DMS53 treated with DMSO at 0.1 percent for 48 hours (cell line): Measurements from ENCODE around the gene FIZ1.

Source experiments
- DNase-seq: peaks from one replicate; lab custom pipeline; 2025; ENCODE audit not compliant: unreplicated experiment; lab: John Stamatoyannopoulos, UW

The FIZ1 gene, protein sequence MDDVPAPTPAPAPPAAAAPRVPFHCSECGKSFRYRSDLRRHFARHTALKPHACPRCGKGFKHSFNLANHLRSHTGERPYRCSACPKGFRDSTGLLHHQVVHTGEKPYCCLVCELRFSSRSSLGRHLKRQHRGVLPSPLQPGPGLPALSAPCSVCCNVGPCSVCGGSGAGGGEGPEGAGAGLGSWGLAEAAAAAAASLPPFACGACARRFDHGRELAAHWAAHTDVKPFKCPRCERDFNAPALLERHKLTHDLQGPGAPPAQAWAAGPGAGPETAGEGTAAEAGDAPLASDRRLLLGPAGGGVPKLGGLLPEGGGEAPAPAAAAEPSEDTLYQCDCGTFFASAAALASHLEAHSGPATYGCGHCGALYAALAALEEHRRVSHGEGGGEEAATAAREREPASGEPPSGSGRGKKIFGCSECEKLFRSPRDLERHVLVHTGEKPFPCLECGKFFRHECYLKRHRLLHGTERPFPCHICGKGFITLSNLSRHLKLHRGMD

DNA sequence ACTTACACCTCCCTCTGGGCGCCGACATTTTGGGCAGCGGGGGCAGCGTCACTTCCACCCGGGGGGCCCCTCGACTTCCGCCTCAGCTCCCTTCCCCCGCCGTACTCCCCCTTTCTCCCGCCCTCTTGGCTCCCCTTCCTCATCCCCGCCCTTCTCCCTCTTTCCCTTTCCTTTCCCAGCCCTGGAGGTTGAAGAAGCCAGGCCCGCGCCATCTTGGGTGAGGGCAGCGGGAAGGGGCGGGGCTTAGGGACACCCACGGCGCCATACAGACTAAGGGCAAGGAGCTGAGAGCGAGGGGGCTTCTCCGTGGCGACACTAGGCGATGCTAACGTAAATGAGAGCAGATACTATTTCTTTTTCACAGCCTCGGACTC, at the start of gene FIZ1:
Gene FIZ1 (minus strand): TSS at position 50 of the 374 bp plus-strand sequence. CDS start 1,652 bp downstream, outside the sequence.
- peak; percentile 95 for DNase-seq

DNA sequence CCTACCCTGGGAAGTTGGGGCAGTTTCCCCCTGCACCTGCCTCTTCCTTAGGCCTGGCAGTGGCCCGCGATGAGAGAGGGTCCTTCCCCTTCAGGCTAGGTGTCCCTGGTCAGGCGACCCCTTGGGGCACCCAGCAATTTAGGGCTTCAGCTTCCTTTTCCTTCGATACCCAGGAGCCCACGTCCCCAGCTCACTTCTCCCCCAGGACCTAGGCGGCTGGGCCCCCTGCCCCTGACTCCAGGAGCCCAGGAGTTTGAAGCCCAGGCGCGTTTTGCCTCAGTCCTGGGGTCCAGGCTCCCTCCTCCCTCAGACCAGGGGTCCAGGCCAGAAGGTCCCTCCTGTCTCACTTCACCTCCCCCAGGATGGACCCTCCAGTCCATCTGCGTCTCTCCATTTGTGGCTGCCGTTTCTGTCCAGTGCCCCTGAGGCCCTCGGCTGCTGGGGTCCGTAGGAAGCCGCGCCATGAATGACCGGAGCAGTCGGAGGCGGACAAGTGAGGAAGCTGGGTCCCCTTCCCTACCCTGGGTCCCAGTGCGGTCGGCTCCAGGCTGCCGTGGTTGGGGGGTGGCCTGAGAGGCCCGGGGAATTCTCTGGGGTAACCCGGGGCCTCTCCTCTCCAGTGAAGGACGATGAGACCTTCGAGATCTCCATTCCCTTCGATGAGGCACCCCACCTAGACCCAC, 49.4 kb upstream of the FIZ1 start:
- DNase-seq = no peak

DNA sequence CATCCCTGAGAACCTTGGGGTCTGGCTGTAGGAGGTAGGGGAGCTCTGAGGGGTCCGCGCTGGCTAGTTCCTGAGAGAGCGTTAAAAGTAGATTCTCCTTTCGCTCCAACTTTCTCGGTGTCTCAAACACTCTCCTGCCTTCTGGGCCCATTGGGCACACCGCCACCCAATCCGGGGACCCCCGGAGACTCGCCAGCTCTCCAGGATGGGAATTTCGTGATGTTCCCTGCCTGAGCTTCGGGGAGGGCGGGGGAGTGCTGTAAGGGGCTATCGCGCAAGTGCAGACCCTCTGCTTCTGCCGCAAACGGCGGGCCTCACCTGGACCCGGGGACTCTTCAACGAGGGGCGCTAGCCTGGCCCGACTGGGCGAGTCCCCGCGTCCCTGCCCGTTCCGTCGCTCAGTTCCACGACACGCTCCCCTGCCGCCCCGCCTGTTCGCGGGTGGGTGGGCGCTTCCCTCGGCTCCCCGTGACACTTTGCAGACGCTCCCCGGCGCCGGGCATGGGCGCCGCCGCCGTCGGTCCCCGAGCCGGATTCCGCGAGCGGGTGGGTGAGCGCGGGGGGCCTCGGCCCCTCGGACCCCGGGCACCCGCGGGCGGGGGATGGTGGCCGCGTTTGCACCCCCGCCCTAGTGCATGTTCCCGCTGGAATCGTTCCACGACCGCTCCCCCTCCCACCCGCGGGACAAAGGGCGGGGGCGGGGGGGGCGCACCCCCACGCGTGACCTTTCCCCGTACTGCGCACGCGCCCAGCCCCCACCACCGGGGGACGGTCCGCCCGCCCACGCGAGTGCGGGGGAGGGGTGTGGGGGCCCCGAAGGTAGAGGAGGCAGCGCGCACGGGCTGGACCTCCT, 48.6 kb upstream of the FIZ1 start, which contains the start of gene CCDC106:
Gene CCDC106 (plus strand): TSS at position 481 of the 853 bp plus-strand sequence. CDS start 835 bp downstream, outside the sequence.
- peak; percentile 54 for DNase-seq

DNA sequence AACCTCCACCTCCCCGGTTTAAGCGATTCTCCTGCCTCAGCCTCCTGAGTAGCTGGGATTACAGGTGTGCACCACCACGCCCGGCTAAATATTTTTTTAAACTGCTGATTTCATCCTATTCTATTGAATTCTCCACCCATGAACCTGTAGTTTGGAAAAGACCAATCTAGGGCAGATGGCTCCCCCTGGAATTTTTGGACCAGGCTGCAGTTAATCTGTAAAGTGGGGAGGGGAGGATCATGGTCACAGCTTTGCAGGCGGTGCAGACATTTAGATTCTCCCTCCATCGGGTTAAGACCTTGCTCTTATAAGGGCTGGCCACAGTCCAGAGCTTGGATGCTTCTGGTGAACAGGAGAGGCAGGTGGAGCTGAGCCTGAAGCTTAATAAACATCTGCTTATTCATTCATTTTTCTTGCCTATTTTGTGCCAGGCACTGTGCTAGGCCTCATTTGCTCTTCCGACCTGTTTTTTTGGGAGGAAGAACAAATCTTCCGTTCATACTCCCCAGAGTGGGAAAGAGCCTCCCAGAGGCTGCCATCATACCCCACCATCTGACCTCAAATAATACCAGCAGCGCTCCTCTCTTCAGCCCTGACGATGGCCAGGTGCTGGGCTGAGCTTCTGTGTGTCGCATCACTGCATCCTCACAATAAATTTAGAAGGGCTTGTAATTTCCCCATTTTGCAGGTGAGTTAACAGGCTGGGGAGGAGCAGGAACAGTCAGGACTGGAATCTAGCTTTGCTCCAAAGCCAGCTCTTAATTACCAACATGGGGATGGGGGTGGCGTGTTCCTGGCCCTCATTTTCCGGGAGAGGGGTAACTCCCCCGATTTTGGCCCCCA, 47.8 kb upstream of the FIZ1 start:
- peak; percentile 24 for DNase-seq

DNA sequence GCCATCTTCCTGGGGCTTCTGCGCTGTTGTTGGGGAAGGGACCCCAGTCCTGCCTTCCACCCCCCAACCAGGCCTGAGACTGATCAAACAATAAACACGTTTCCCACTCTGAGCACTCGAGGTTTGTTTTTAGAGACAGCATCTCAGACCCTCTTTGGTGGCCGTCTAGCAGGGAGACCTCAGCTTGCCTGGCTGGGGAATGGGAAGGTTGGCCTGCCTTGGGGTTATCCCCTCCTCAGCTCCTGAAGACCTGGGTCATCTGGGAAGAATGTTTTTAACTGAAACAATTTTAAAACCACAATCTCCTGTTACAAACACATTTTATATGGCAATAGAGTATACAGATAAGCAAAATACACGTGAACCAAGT, 46.2 kb upstream of the FIZ1 start:
- DNase-seq = no peak

DNA sequence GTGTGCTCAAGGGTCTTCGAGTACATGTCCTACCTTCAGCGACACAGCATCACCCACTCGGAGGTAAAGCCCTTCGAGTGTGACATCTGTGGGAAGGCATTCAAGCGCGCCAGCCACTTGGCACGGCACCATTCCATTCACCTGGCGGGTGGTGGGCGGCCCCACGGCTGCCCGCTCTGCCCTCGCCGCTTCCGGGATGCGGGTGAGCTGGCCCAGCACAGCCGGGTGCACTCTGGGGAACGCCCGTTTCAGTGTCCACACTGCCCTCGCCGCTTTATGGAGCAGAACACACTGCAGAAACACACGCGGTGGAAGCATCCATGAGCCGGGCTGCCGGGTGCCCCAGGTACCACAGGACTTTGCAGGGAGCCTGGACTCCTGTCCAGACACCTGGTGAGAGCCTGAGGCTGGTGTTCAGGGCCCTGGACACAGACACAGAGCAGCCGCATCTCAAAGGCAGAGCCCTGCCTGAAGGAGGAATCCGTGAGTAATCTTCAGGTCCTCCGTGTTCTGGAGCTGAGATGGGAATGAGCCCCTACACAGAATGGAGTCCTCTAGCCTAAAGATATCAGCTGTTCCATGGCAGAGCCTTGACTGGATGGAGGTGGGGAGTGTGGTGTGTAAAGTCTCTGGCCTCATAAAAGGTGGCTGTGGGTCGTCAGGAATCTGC, 45.7 kb upstream of the FIZ1 start:
- DNase-seq = no peak

DNA sequence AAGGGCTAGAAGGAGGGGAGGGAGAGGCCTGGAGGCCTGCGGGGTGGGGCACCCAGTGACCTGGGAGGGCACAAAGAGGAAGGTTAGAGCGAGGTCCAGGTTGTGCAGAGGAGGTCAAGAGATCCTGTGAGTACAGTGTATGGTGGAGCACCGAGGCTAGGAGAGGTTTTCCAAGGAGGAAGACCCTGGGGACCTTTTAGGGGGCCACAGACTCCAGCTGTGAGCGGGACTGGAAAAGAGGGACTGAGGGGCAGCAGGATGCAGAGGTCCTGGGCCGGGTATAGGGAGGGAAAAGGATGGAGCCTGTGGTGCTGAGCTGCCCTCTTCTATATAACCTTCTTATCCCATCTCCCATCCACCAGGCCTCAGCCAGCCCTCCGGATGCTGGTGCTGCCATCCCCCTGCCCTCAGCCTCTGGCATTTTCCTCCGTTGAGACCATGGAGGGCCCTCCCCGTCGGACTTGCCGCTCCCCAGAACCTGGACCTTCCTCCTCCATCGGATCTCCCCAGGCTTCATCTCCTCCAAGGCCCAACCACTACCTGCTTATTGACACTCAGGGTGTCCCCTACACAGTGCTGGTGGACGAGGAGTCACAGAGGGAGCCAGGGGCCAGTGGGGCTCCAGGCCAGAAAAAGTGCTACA, 45.0 kb upstream of the FIZ1 start:
- no peak for DNase-seq

DNA sequence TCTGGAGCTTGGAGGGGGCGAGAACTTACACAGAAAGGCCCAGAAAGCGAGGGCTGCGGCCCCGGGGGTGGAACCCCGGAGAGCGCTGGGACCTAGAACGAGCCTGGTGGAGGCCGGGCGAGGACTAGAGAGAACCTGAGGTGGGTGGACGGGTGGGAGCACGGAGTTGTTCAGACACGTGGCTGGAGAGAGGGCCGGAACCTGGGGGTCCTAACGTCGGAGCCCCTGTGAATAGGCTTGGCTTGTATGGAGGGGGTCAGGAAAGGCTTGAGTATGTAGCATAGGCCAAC, 44.5 kb upstream of the FIZ1 start:
- DNase-seq = no peak

DNA sequence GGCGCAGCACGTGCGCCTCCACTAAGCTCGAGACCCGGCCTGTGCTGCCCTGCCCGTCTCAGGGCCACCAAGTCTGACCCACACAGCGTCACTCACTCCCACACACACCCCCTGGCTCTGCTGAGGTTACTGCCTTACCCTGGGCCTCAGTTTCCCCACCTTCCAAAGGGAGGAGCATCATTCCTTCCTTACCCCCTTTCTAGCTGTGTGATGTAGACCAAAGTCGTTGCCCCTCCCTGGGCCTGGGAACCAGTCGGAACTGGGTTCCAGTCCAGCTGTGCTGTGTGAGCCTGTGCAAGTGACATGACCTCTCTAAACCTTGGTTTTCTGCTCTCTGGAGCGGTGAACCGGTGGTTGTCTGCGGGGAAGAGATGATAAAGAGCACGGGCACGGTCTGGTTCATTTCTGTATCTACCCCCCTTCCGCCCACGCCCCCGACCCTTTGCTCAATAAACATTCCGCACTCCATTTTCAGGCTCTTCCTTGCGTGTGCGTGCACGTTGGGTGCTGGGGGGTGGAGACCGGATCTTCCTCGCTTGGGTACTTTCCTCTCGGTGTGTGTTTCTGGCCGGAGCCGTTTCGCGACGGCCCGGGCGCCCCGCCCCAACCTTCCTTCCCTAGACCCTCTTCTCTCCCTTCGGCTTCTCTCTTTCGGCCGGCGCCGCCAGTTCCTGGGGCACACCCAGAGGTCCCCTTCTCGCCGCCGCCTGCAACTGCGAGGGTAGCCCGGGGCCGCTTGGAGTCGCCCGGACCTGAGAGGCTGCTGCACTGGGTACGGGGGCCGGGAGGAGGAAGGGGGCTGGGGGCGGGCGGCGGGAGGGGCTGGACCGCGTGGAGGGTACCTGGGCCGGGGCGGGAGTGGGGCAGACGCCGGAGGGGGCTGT, 43.9 kb upstream of the FIZ1 start, which contains the start of gene ZNF581:
Gene ZNF581 (plus strand): TSS at position 647 of the 884 bp plus-strand sequence. CDS start 923 bp downstream, outside the sequence.
- DNase-seq = peak; percentile 71

DNA sequence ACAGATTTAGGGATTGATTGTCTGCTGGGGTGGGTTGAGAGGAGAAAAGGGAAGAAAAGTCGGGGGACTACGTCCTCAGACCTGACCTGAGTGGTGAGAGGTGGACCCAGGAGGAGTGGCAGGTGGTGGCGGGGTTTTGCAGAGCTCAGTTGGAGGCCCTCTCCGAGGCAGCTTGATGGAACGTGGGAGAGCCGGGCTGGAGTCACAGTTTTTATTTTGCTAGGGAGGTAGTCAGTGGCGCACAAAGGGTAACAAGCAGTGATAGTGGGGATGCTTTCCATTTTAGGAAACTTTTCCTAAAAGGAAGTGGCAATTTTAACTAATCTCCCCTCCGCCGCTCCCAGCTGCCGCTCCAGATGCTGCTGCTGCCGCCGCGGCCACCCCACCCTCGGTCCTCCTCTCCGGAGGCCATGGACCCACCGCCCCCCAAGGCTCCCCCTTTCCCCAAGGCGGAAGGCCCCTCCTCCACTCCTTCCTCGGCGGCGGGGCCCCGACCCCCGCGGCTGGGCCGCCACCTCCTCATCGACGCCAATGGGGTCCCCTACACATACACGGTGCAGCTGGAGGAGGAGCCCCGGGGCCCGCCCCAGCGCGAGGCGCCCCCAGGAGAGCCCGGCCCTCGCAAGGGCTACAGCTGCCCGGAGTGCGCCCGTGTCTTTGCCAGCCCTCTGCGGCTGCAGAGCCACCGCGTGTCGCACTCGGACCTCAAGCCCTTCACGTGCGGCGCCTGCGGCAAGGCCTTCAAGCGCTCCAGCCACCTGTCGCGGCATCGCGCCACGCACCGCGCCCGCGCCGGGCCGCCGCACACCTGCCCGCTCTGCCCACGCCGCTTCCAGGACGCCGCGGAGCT, 43.1 kb upstream of the FIZ1 start:
- peak; percentile 16 for DNase-seq

DNA sequence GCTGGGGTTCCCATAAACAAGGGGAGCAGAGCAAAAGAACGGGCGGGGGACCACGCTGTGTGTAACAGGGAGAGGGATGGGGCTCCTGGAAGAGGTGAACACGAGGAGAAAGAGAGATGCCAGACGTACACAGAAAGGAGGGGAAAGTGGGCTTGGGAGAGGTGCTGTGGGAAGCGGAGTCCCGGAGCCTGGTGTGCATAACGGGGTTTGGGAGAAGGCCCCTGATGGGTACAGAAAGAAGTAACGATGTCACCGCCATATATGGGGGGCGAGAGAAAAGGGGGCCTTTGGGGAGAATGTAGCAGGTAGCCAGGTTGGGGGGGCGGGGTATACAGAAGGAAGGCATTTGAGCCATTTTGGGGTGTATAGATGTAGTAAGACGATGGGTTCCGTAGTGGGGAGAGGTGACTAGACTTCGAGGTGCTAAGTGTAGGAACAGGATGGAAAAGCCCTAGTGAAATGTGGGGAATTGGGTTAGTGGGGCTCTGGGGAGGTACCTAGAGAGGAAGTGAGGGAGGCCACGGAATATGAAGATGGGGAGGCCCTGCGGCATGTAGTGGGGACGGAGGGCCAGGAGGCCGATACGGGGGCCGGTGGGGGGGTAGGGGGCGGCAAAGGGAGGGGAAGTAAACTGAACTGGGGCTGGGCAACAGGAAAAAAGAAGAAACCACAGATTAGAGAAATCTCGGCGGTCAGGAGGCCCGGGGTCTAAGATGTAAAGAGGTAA, 42.3 kb upstream of the FIZ1 start:
- DNase-seq = peak; percentile 16

DNA sequence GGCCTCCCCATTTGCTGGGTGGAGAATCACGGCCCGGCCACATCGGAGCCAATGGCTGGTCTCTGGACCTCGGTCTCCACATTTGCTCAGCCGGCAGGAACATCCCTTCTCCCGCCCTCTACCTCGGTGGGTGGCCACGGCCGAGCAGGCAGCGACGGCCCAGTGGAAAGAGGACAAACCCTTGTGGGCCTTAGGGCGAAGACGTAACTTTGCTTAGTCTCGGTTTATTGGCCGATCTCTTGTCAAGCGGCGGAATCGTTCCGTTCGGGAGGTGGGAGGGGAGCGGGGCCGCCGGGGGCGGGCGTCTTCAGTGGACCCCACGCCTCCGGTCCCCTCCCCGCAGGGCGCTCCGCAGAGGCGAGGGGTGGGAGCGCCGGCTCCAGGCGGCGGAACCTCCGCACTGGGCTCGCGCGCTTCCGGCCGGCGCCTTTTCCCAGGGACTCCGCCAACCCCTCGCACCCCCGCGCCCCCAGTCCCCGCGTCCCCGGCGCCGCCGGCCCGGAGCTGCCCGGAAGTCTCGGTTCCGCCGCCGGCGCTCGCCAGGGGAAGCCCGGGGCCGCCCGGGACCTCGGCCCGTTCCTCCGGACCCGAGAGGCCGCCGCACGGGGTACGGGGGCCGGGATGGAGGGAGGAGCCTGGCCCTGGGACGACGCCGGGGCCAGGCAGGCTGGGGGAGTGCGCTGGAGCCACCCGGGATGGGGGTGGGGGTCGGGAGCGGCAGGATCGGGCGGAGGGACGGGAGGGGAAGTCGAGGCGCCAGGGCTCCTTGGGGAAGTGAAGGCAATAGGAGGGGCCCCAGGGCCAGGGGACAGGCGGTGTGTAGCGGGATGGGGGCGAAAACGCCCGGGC, 41.5 kb upstream of the FIZ1 start, which contains the start of gene ZNF580:
Gene ZNF580 (plus strand): TSS at position 426 of the 849 bp plus-strand sequence. CDS start 1,507 bp downstream, outside the sequence.
- DNase-seq = peak; percentile 75

DNA sequence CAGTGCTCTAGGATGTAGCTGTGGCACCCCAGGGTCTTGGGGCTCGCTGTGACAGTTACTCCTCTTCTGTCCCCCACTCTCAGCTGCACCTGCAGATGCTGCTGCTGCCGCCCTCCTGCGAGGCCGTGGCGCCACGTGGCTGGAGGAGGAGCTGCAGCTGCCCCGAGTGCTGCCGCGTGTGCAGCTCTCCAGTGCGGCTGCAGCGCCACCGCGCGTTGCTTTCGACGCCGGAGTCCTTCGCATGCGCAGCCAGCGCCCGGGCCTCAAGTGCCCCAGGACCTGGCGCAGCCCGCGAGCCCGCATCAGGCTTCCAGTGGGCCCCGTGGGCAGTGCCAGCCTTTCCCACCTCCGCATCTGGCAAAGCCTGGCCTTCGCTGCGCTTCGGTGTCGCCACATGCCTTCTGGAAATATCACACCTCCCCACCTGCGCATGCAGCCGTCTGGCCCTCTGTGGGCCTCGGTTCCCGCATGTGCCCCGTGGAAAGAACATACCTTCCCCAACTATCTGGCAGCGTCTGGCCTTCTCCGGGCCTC, 40.8 kb upstream of the FIZ1 start:
- DNase-seq = peak; percentile 82

DNA sequence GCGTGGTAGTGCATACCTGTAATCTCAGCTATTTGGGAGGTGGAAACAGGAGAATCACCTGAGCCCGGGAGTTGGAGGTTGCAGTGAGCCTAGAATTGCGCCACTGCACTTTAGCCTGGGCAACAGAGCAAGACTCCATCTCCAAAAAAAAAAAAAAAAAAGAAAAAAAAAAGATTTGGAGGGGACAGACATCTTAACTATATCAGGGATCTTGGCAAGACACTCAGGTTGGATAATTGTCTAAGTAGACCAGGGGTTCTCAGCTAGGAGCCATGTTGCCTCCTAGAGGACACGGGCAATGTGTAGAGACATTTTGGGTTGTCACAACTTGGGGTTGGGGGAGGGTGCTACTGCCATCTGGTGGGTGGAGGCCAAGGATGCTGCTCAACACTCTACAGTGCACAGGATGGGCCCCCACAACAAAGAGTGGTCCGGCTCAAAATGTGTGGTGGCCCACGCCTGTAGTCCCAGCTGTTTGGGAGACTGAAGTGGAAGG, 39.6 kb upstream of the FIZ1 start:
- no peak for DNase-seq

DNA sequence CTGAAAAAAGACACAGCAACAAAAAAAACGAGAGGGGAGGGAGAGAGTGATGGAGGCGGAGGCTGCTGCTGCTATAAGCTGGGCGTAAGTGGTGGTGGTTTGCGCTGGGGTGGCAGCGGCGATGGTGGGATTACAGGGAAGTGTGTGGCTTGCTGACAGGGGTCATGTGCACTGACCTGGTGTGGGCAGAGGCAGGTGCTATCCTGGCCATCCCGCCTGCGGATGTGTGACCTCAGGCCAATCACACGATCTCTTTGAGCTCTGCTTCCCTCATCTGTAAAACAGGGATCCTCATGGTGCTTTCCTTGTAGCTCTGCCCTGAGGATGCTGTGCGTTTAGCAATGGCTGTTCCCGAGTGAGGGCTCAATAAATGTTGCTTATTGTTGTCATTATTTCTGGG, 38.2 kb upstream of the FIZ1 start:
- no peak for DNase-seq
